Measurements from ENCODE around the gene DENND2D. TPM values are rescaled to one million over a fixed set of nuclear protein-coding genes. Genes with fewer than 3 reads are reported as not detected.

DENND2D gene
- total and polyA plus RNA-seq, 2 experiments from 2014 or later = 2.5 to 3.0 TPM

DNA sequence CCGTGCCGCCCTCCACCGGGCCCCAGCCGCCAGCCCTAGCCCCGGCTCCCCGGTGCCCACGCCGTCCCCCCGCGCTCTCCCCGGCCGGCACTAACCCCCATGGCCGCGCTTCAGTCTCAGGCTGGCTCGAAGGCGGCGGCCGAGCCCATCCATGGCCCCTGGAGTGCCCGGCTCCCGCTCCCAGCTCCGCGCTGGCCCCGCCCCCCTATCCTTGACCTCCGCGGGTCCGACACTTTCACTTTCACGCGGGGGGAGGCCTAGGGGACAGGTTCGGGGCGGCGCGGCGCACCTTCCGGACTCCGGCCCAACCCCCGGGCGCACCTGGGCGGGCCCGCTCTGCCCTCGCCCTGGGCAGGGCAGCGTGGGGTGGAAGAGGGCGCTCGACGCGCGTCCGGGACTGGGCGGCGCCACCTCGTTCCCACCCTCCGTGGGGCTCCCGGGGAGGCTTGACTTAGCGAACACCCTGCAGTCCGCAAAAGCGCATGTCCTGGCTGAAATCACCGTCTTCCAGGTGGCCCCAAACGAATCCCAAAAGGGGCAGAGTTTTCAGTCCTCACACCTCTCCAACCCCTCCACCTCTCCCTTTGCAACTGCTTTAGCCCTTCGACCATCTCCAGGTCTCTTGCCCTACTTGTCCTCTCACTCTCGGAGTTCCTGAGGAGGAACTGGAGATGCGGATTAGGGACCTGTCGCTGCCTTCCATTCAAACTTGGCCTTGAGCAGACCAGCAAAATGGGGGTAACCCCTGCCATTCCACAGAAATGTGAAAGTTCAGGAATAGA is 3.9 kb upstream of the DENND2D start:
- no peak overlapping the region for H3K27ac ChIP-seq (ENCODE audit: low read depth)
- peak; percentile 70 for ATAC-seq
- no peaks in the 10 kb centered on the region for H3K36me3 ChIP-seq (ENCODE audit: insufficient read depth)
- H3K9me3 Mint-ChIP-seq = no peaks in the 10 kb centered on the region; the same call in 1 of the 3 replicates
- DNase-seq (ENCODE audit: low spot score) = no peak
- peaks cover 11% of the 10 kb centered on the region for H3K4me1 Mint-ChIP-seq
- peak overlapping the region; percentile 89 for H2AFZ ChIP-seq
- peaks cover 25% of the 10 kb centered on the region for H3K27me3 Mint-ChIP-seq (ENCODE audit: insufficient read depth, low read depth, poor library complexity)
- peak overlapping the region; percentile 53; the same call in 1 of the 2 replicates for H3K4me3 ChIP-seq
- H4K20me1 ChIP-seq (replicated peaks; ENCODE audit: insufficient read depth) = no peaks in the 10 kb centered on the region
- no peaks in the 10 kb centered on the region for H3K79me2 ChIP-seq (replicated peaks; ENCODE audit: insufficient read depth)
- 0 out of 2 replicates have a peak, but pooled peaks cover 5% of the 10 kb centered on the region for H3K9me2 ChIP-seq (ENCODE audit: insufficient read depth)
- H3F3A ChIP-seq (replicated peaks; ENCODE audit: low read depth) = no peaks in the 10 kb centered on the region
- H3K27ac Mint-ChIP-seq = no peak overlapping the region
- peaks cover 13% of the 10 kb centered on the region for H3K4me1 ChIP-seq (ENCODE audit: insufficient read depth)
- H3K27me3 ChIP-seq (ENCODE audit: insufficient read depth) = peaks cover 39% of the 10 kb centered on the region
- H3K4me3 Mint-ChIP-seq = peak overlapping the region; percentile 66
- peak overlapping the region; percentile 74 for H3K4me2 ChIP-seq
- peaks cover 2% of the 10 kb centered on the region; the same call in 1 of the 3 replicates for H3K36me3 Mint-ChIP-seq (ENCODE audit: low read depth)
- TF ChIP-seq EZH2 (IDR thresholded peaks at IDR 0.05; ENCODE audit: low read depth, unreplicated experiment) (peak; percentile 20), ZNF331 (CRISPR knock-in tag; IDR thresholded peaks at IDR 0.05; ENCODE audit: low read depth) (no peak)

GRCh38 chr1:111203681-111204200 is 3.3 kb upstream of the DENND2D start:
- no peak overlapping the region for H3K27ac Mint-ChIP-seq
- peak overlapping the region; percentile 55; the same call in 2 of the 3 replicates for H3K4me3 Mint-ChIP-seq
- ATAC-seq (peak; percentile 76), DNase-seq (ENCODE audit: low spot score) (peak; percentile 66)
- H4K20me1 ChIP-seq (replicated peaks; ENCODE audit: insufficient read depth) = no peaks in the 10 kb centered on the region
- peak overlapping the region; percentile 74 for H3K4me2 ChIP-seq
- H3K79me2 ChIP-seq (replicated peaks; ENCODE audit: insufficient read depth) = no peaks in the 10 kb centered on the region
- peaks cover 13% of the 10 kb centered on the region for H3K4me1 ChIP-seq (ENCODE audit: insufficient read depth)
- no peaks in the 10 kb centered on the region for H3F3A ChIP-seq (replicated peaks; ENCODE audit: low read depth)
- peaks cover 11% of the 10 kb centered on the region for H3K4me1 Mint-ChIP-seq
- H3K4me3 ChIP-seq = peak overlapping the region; percentile 53; the same call in 1 of the 2 replicates
- no peak overlapping the region for H3K27ac ChIP-seq (ENCODE audit: low read depth)
- no peaks in the 10 kb centered on the region; the same call in 1 of the 3 replicates for H3K9me3 Mint-ChIP-seq
- H3K36me3 ChIP-seq (ENCODE audit: insufficient read depth) = no peaks in the 10 kb centered on the region
- H3K9me2 ChIP-seq (ENCODE audit: insufficient read depth) = 0 out of 2 replicates have a peak, but pooled peaks cover 5% of the 10 kb centered on the region
- H2AFZ ChIP-seq = peak overlapping the region; percentile 89
- peaks cover 25% of the 10 kb centered on the region for H3K27me3 Mint-ChIP-seq (ENCODE audit: insufficient read depth, low read depth, poor library complexity)
- H3K27me3 ChIP-seq (ENCODE audit: insufficient read depth) = peaks cover 39% of the 10 kb centered on the region
- peaks cover 2% of the 10 kb centered on the region; the same call in 1 of the 3 replicates for H3K36me3 Mint-ChIP-seq (ENCODE audit: low read depth)
- no peak for TF ChIP-seq ZNF114 (CRISPR knock-in tag; IDR thresholded peaks at IDR 0.05)
- TF ChIP-seq, protein P1, sequence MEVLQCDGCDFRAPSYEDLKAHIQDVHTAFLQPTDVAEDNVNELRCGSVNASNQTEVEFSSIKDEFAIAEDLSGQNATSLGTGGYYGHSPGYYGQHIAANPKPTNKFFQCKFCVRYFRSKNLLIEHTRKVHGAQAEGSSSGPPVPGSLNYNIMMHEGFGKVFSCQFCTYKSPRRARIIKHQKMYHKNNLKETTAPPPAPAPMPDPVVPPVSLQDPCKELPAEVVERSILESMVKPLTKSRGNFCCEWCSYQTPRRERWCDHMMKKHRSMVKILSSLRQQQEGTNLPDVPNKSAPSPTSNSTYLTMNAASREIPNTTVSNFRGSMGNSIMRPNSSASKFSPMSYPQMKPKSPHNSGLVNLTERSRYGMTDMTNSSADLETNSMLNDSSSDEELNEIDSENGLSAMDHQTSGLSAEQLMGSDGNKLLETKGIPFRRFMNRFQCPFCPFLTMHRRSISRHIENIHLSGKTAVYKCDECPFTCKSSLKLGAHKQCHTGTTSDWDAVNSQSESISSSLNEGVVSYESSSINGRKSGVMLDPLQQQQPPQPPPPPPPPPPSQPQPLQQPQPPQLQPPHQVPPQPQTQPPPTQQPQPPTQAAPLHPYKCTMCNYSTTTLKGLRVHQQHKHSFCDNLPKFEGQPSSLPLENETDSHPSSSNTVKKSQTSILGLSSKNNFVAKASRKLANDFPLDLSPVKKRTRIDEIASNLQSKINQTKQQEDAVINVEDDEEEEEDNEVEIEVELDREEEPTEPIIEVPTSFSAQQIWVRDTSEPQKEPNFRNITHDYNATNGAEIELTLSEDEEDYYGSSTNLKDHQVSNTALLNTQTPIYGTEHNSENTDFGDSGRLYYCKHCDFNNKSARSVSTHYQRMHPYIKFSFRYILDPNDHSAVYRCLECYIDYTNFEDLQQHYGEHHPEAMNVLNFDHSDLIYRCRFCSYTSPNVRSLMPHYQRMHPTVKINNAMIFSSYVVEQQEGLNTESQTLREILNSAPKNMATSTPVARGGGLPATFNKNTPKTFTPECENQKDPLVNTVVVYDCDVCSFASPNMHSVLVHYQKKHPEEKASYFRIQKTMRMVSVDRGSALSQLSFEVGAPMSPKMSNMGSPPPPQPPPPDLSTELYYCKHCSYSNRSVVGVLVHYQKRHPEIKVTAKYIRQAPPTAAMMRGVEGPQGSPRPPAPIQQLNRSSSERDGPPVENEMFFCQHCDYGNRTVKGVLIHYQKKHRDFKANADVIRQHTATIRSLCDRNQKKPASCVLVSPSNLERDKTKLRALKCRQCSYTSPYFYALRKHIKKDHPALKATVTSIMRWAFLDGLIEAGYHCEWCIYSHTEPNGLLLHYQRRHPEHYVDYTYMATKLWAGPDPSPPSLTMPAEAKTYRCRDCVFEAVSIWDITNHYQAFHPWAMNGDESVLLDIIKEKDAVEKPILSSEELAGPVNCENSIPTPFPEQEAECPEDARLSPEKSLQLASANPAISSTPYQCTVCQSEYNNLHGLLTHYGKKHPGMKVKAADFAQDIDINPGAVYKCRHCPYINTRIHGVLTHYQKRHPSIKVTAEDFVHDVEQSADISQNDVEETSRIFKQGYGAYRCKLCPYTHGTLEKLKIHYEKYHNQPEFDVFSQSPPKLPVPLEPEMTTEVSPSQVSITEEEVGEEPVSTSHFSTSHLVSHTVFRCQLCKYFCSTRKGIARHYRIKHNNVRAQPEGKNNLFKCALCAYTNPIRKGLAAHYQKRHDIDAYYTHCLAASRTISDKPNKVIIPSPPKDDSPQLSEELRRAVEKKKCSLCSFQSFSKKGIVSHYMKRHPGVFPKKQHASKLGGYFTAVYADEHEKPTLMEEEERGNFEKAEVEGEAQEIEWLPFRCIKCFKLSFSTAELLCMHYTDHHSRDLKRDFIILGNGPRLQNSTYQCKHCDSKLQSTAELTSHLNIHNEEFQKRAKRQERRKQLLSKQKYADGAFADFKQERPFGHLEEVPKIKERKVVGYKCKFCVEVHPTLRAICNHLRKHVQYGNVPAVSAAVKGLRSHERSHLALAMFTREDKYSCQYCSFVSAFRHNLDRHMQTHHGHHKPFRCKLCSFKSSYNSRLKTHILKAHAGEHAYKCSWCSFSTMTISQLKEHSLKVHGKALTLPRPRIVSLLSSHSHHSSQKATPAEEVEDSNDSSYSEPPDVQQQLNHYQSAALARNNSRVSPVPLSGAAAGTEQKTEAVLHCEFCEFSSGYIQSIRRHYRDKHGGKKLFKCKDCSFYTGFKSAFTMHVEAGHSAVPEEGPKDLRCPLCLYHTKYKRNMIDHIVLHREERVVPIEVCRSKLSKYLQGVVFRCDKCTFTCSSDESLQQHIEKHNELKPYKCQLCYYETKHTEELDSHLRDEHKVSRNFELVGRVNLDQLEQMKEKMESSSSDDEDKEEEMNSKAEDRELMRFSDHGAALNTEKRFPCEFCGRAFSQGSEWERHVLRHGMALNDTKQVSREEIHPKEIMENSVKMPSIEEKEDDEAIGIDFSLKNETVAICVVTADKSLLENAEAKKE (CRISPR knock-in tag; IDR thresholded peaks at IDR 0.05) = no peak
- no peak for TF ChIP-seq EZH2 (IDR thresholded peaks at IDR 0.05; ENCODE audit: low read depth, unreplicated experiment)
- no peak for TF ChIP-seq ZNF331 (CRISPR knock-in tag; IDR thresholded peaks at IDR 0.05; ENCODE audit: low read depth)
- no peak for TF ChIP-seq EZH2phosphoT487 (IDR thresholded peaks at IDR 0.05; ENCODE audit: unreplicated experiment)
- TF ChIP-seq, protein P2, sequence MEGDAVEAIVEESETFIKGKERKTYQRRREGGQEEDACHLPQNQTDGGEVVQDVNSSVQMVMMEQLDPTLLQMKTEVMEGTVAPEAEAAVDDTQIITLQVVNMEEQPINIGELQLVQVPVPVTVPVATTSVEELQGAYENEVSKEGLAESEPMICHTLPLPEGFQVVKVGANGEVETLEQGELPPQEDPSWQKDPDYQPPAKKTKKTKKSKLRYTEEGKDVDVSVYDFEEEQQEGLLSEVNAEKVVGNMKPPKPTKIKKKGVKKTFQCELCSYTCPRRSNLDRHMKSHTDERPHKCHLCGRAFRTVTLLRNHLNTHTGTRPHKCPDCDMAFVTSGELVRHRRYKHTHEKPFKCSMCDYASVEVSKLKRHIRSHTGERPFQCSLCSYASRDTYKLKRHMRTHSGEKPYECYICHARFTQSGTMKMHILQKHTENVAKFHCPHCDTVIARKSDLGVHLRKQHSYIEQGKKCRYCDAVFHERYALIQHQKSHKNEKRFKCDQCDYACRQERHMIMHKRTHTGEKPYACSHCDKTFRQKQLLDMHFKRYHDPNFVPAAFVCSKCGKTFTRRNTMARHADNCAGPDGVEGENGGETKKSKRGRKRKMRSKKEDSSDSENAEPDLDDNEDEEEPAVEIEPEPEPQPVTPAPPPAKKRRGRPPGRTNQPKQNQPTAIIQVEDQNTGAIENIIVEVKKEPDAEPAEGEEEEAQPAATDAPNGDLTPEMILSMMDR (conservative IDR thresholded peaks at IDR 0.05; ENCODE audit: low read depth in 2 of 2) = no peak
- TF ChIP-seq STAT1 (IDR thresholded peaks at IDR 0.05; ENCODE audit: unreplicated experiment) = no peak
- TF ChIP-seq NANOG (IDR thresholded peaks at IDR 0.05; ENCODE audit: borderline replicate concordance) = no peak
- no peak for TF ChIP-seq CREB1 (CRISPR knock-in tag; IDR thresholded peaks at IDR 0.05; ENCODE audit: low read depth)
- TF ChIP-seq, protein P3, sequence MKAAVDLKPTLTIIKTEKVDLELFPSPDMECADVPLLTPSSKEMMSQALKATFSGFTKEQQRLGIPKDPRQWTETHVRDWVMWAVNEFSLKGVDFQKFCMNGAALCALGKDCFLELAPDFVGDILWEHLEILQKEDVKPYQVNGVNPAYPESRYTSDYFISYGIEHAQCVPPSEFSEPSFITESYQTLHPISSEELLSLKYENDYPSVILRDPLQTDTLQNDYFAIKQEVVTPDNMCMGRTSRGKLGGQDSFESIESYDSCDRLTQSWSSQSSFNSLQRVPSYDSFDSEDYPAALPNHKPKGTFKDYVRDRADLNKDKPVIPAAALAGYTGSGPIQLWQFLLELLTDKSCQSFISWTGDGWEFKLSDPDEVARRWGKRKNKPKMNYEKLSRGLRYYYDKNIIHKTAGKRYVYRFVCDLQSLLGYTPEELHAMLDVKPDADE (IDR thresholded peaks at IDR 0.05) = no peak
- no peak for TF ChIP-seq POLR2AphosphoS5 (IDR thresholded peaks at IDR 0.05; ENCODE audit: low read depth)
